Measurements from ENCODE around the gene PLA2G15. TPM values are rescaled to one million over a fixed set of nuclear protein-coding genes. Genes with fewer than 3 reads are reported as not detected.

PLA2G15 gene
- total RNA-seq, 2 donors from 2014 or later, result 11.6 to 13.9 TPM

GRCh38 chr16:68290450-68290849 is 45.3 kb downstream of the PLA2G15 start:
- H3K9ac ChIP-seq (ENCODE audit: low read depth in 2 of 2, low read length in 2 of 2), result no peak overlapping the region
- no peaks in the 10 kb centered on the region for H3K9me3 ChIP-seq
- peaks cover 11% of the 10 kb centered on the region for H3K4me1 ChIP-seq
- DNase-seq, result no peak
- intact Hi-C loops (cut with DNase I), result no loop called here
- no peak for TF ChIP-seq CTCF (IDR thresholded peaks at IDR 0.05)
- no peaks in the 10 kb centered on the region for H3K27me3 ChIP-seq
- peaks cover 5% of the 10 kb centered on the region for H3K36me3 ChIP-seq
- H3K4me3 ChIP-seq, result no peak overlapping the region
- H3K27ac ChIP-seq, result peak overlapping the region; percentile 0

GRCh38 chr16:68291227-68291626 is 46.1 kb downstream of the PLA2G15 start:
- H3K27me3 ChIP-seq, result no peaks in the 10 kb centered on the region
- DNase-seq, result no peak
- H3K36me3 ChIP-seq, result peaks cover 5% of the 10 kb centered on the region
- H3K9me3 ChIP-seq, result no peaks in the 10 kb centered on the region
- H3K9ac ChIP-seq (ENCODE audit: low read depth in 2 of 2, low read length in 2 of 2), result no peak overlapping the region
- no peak overlapping the region for H3K27ac ChIP-seq
- TF ChIP-seq CTCF (IDR thresholded peaks at IDR 0.05), result no peak
- no peak overlapping the region for H3K4me3 ChIP-seq
- intact Hi-C loops (cut with DNase I), result no loop called here
- H3K4me1 ChIP-seq, result peaks cover 11% of the 10 kb centered on the region

- Histone ChIP-seq H3K4me1 (peaks cover 6% of the 10 kb centered on the region), H3K27ac (no peak overlapping the region), H3K27me3 (no peaks in the 10 kb centered on the region), H3K9me3 (no peaks in the 10 kb centered on the region), H3K4me3 (no peak overlapping the region), H3K36me3 (peaks cover 5% of the 10 kb centered on the region), H3K9ac (ENCODE audit: low read depth in 2 of 2, low read length in 2 of 2) (no peak overlapping the region)
- no peak for TF ChIP-seq CTCF (IDR thresholded peaks at IDR 0.05)
- intact Hi-C loops (cut with DNase I), result no loop called here
- no peak for DNase-seq
Measured at GRCh38 chr16:68292425-68292824, 47.3 kb downstream of the PLA2G15 start.

GRCh38 chr16:68296291-68296690 is 51.1 kb downstream of the PLA2G15 start:
- DNase-seq, result no peak
- no peak overlapping the region for H3K27ac ChIP-seq
- H3K36me3 ChIP-seq, result peaks cover 18% of the 10 kb centered on the region
- no peaks in the 10 kb centered on the region for H3K27me3 ChIP-seq
- H3K4me1 ChIP-seq, result no peaks in the 10 kb centered on the region
- no peaks in the 10 kb centered on the region for H3K9me3 ChIP-seq
- TF ChIP-seq CTCF (IDR thresholded peaks at IDR 0.05), result no peak
- no peak overlapping the region for H3K4me3 ChIP-seq
- no peak overlapping the region for H3K9ac ChIP-seq (ENCODE audit: low read depth in 2 of 2, low read length in 2 of 2)
- intact Hi-C loops (cut with DNase I), result no loop called here

- no peak for TF ChIP-seq CTCF (IDR thresholded peaks at IDR 0.05)
- H3K9ac ChIP-seq (ENCODE audit: low read depth in 2 of 2, low read length in 2 of 2), result no peak overlapping the region
- peaks cover 20% of the 10 kb centered on the region for H3K36me3 ChIP-seq
- no peaks in the 10 kb centered on the region for H3K9me3 ChIP-seq
- H3K4me1 ChIP-seq, result no peaks in the 10 kb centered on the region
- intact Hi-C loops (cut with DNase I), result no loop called here
- H3K27me3 ChIP-seq, result no peaks in the 10 kb centered on the region
- H3K4me3 ChIP-seq, result no peak overlapping the region
- no peak for DNase-seq
- H3K27ac ChIP-seq, result no peak overlapping the region
Measured at GRCh38 chr16:68296693-68297092, 51.5 kb downstream of the PLA2G15 start.

- H3K36me3 ChIP-seq, result peaks cover 20% of the 10 kb centered on the region
- TF ChIP-seq CTCF (IDR thresholded peaks at IDR 0.05), result no peak
- no peaks in the 10 kb centered on the region for H3K4me1 ChIP-seq
- no peak overlapping the region for H3K27ac ChIP-seq
- H3K4me3 ChIP-seq, result no peak overlapping the region
- H3K9me3 ChIP-seq, result no peaks in the 10 kb centered on the region
- H3K9ac ChIP-seq (ENCODE audit: low read depth in 2 of 2, low read length in 2 of 2), result no peak overlapping the region
- DNase-seq, result no peak
- intact Hi-C loops (cut with DNase I), result no loop called here
- H3K27me3 ChIP-seq, result no peaks in the 10 kb centered on the region
Measured at GRCh38 chr16:68297908-68298307, 52.7 kb downstream of the PLA2G15 start.

Measured in colonic mucosa (tissue), 4 donors.